HG02623 (cell line): ENCODE data around the gene CACHD1.

Source experiments
- ATAC-seq: cut with Tn5 transposase; IDR thresholded peaks from one replicate; pipeline ENCODE4 v1.9.1; 2021; ENCODE audit warnings: moderate library complexity; ENCODE audit not compliant: unreplicated experiment

Gene CACHD1

GRCh38 chr1:64469977-64470664 is at the start of gene CACHD1:
Gene CACHD1 (plus strand): TSS chr1:64470129. CDS start chr1:64470745, 616 bp downstream.
- ATAC-seq, result peak; percentile 68

GRCh38 chr1:64421377-64421776 is 48.6 kb upstream of the CACHD1 start:
- no peak for ATAC-seq

DNA sequence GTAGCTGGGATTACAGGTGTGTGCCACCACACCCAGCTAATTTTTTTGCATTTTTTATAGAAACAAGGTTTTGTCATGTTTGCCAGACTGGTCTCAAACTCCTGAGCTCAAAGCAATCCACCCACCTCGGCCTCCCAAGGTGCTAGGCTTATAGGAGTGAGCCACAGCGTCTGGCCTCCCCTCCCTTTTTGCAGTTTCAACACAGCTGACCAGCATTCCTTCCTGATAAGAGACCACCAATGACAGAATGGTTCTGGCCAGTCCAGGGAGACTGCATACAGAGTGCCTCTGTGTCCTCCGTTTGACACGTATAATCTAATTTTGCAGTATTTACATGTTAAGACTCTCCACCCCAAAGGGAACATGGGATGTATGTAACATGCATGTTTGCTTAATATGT is 46.4 kb upstream of the CACHD1 start:
- no peak for ATAC-seq

- ATAC-seq, result no peak
Observed at GRCh38 chr1:64424412-64424811, 45.5 kb upstream of the CACHD1 start.

GRCh38 chr1:64425521-64425920 is 44.4 kb upstream of the CACHD1 start:
- no peak for ATAC-seq

GRCh38 chr1:64426681-64427080 is 43.2 kb upstream of the CACHD1 start:
- ATAC-seq, result no peak

DNA sequence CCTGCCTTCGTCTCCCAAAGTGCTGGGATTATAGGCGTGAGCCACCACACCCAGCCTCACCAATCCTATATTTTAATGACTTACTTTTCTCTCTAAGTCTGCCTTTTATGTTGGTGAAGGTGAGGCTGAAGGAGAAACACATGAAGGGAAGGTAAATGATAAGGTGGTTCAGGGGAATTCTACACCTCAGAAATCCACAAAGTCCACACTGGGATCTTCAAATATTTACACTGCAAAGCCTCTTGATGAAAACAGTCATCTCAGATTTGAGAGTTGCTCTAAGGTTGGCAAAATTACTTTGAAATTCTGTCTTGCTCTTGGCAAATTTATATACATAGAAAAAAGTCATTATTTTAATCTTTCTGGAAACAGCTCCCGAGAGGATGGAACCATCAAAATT is 42.0 kb upstream of the CACHD1 start:
- no peak for ATAC-seq

- no peak for ATAC-seq
Observed at GRCh38 chr1:64433308-64433707, 36.6 kb upstream of the CACHD1 start.

- ATAC-seq, result no peak
Observed at GRCh38 chr1:64433747-64434146, 36.2 kb upstream of the CACHD1 start.

GRCh38 chr1:64435000-64435399 is 34.9 kb upstream of the CACHD1 start:
- no peak for ATAC-seq

- no peak for ATAC-seq
Observed at GRCh38 chr1:64437453-64437852, 32.5 kb upstream of the CACHD1 start.

DNA sequence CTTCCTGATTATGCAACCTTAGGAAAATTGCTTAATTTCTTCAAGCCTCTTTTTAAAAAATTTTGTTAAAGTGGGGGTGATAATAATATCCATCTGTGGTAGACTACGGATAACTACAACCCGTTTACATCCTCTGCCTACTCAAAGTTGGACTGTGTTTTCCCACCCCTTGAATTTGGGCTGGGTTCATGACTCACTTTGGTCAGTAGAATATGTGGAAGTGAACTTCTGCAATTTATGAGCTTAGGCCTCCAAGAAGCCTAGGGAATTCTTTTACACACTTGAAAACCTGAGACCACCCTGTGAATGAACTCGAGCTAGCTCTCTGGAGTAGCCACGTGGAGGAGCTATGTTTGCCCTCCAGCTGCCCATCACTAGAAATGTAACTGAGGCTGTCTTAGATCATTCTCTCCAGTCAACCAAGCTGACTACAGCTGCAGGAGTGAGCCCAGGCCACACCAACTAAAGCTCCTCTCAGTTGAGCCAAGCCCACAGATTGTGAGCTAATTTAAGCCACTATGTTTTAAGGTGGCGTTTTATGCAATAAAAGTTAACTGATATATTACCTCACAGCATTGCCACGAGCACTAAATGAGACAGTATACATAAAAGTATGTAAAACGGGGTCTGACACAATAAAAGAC is 29.6 kb upstream of the CACHD1 start:
- ATAC-seq, result no peak

DNA sequence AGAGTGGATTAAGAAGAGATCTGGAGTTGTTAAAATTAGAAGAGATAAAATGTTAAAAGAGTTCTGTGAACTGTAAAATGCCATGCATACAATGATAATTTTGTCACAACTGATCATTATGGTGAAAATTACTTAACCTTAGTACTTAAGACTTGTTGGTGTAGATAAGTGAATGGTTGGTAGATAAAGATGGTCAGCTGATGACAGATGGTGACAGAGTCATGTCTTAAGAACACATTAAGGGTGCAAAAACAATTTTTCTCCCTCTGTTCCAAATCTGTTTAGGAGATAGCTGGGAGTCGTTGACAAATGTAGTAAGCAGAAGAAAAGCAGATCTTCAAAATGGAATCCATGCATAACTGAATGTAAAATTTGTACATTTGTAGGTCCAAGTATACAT is 18.5 kb upstream of the CACHD1 start:
- no peak for ATAC-seq

DNA sequence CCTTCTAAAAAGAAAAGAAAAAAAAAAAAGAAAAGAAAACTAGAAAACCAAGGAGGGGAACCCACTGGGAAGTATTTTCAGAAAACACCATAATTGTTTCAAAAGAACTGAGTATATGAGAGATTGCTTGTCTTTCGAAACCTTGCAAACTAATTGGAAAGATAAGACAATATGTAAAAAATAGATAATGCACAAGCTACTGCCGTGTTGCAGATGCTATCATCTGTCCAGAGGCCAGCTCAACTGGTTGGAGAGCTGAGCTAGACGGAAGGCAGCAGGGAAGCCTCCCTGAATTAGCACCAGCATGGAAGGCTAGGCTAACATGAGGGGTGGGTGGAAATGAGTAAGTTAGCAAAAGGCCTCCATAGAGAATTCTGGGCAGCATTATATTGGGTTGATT is 16.2 kb upstream of the CACHD1 start:
- no peak for ATAC-seq

GRCh38 chr1:64458915-64459314 is 11.0 kb upstream of the CACHD1 start:
- ATAC-seq, result no peak

- no peak for ATAC-seq
Observed at GRCh38 chr1:64459743-64460142, 10.2 kb upstream of the CACHD1 start.

DNA sequence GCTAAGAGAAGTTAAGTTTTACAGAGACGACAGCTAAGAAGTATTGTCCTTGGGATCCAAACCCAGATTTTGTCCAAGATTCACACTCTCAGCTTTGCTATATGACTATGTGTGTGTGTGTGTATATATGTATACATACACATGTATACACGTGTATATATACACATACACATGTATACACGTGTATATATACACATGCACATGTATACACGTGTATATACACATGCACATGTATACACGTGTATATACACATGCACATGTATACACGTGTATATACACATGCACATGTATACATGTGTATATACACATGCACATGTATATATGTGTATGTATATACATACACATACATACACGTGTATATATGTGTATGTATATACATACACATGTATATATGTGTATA is 3.9 kb upstream of the CACHD1 start:
- no peak for ATAC-seq

DNA sequence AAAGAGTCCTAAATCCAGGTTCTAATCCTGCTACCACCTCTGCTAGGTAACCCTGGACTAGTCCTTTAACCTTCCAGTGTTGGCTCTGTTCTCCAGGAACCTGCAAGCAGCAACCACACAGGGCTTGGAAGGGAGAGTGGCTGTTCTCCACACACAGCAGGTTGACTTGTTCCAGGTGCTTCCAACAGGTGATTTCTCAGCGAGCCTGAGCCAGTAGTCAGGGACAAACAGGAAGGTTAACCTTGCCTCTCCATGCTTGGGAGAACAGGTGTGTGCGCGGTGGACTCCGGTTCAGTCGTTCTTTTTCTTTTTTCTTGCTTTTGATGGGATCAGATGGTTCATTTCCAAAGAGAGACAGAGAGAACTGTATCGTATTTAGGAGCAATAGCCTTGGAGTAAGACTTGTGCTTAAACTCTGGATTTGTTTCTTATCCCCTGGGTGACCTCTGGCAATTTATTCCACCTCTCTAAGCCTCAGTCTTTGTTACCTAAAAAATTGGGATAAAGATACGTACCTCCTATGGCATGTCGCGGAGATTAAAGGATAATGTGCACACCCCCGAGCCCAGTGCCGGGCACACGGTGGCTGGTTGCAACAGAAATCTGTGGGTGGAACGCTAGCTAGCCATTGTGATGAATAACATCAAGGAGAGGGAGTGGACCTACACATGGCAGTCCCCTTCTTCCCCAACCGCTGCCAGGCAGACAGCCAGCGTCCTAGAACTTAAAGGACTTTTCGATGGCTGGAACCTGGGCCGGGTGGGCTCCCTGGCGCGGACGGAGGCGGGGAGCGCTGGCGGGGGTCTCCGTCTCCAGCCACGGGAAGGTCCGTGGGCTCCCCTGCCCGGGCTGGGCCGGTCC is 583 bp upstream of the CACHD1 start:
- no peak for ATAC-seq

DNA sequence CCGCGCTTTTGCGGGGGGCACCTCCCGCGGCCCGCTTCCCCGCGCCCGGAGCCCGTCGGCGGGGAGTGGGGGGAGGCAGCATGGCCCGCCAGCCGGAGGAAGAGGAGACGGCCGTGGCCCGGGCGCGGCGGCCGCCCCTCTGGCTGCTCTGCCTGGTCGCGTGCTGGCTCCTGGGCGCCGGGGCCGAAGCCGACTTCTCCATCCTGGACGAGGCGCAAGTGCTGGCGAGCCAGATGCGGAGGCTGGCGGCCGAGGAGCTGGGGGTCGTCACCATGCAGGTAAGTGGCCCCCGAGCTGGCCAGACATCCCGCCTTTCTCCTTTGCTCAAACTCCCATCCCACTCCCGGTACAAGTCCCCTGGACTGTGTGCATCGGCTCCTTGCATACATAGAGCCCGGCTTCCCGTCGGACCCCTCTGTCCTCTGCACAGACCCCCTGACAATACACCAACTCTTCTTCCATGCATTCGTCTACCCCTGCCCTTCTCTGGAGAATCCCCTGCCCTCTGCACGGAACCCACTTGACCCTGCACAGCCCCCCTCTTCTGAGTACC is 812 bp downstream of the CACHD1 start:
- peak; percentile 8 for ATAC-seq

GRCh38 chr1:64471218-64472039 is 1.5 kb downstream of the CACHD1 start:
- ATAC-seq, result no peak

- no peak for ATAC-seq
Observed at GRCh38 chr1:64472040-64472376, 2.1 kb downstream of the CACHD1 start.
